KG1 (cell line): ENCODE results near the gene G2E3.
"Not testable (repeated sequence)": the region's sequence is repeated elsewhere in the genome, so short reads cannot be mapped to it uniquely, and the experiment has no call there.

Experiments used
- DNase-seq: peaks from one replicate; lab custom pipeline; 2025; lab: John Stamatoyannopoulos, UW

The G2E3 gene

GRCh38 chr14:30560581-30560980 is 1.6 kb downstream of the G2E3 start:
- no peak for DNase-seq

- DNase-seq = no peak
Measured at GRCh38 chr14:30564235-30564867, 5.4 kb downstream of the G2E3 start.

GRCh38 chr14:30564868-30565248 is 5.9 kb downstream of the G2E3 start:
- no peak for DNase-seq

- no peak for DNase-seq
Measured at GRCh38 chr14:30569216-30569902, 10.4 kb downstream of the G2E3 start.

GRCh38 chr14:30569903-30570226 is 10.9 kb downstream of the G2E3 start:
- DNase-seq = no peak

GRCh38 chr14:30572237-30572636 is 13.3 kb downstream of the G2E3 start:
- DNase-seq = no peak

GRCh38 chr14:30572771-30573170 is 13.8 kb downstream of the G2E3 start:
- DNase-seq = no peak

- no peak for DNase-seq
Measured at GRCh38 chr14:30573226-30573814, 14.4 kb downstream of the G2E3 start.

GRCh38 chr14:30573966-30574365 is 15.0 kb downstream of the G2E3 start:
- DNase-seq = no peak

GRCh38 chr14:30574777-30575176 is 15.8 kb downstream of the G2E3 start:
- not testable (repeated sequence) for DNase-seq

GRCh38 chr14:30576333-30576732 is 17.4 kb downstream of the G2E3 start:
- DNase-seq = not testable (repeated sequence)

GRCh38 chr14:30580616-30581282 is 21.8 kb downstream of the G2E3 start:
- no peak for DNase-seq

GRCh38 chr14:30581283-30581625 is 22.3 kb downstream of the G2E3 start:
- no peak for DNase-seq

GRCh38 chr14:30582376-30582775 is 23.4 kb downstream of the G2E3 start:
- DNase-seq = no peak

GRCh38 chr14:30584058-30584630 is 25.2 kb downstream of the G2E3 start:
- DNase-seq = no peak

- DNase-seq = no peak
Measured at GRCh38 chr14:30585204-30585603, 26.2 kb downstream of the G2E3 start.

- DNase-seq = no peak
Measured at GRCh38 chr14:30587141-30587540, 28.2 kb downstream of the G2E3 start.

GRCh38 chr14:30588873-30589272 is 29.9 kb downstream of the G2E3 start:
- DNase-seq = no peak

GRCh38 chr14:30596935-30597334 is 38.0 kb downstream of the G2E3 start:
- no peak for DNase-seq

GRCh38 chr14:30597504-30597903 is 38.5 kb downstream of the G2E3 start:
- no peak for DNase-seq

- DNase-seq = no peak
Measured at GRCh38 chr14:30600922-30601918, 42.3 kb downstream of the G2E3 start.

GRCh38 chr14:30603402-30603801 is 44.4 kb downstream of the G2E3 start:
- DNase-seq = no peak
